Inflammatory macrophage treated with lipopolysaccharide for 4 hours (primary cell): ENCODE measurements around the gene ZNF689.
"Not testable (repeated sequence)": the region's sequence is repeated elsewhere in the genome, so short reads cannot be mapped to it uniquely, and the experiment has no call there.

Experiments used
- DNase-seq: peaks from one replicate; pipeline ENCODE4 v3.0.0-alpha.2; 2020

The ZNF689 gene

GRCh38 chr16:30633526-30633925 lies 23.3 kb upstream of the ZNF689 start:
- DNase-seq, result no peak

- not testable (repeated sequence) for DNase-seq
Measured at GRCh38 chr16:30632454-30632853, 22.3 kb upstream of the ZNF689 start.

DNA sequence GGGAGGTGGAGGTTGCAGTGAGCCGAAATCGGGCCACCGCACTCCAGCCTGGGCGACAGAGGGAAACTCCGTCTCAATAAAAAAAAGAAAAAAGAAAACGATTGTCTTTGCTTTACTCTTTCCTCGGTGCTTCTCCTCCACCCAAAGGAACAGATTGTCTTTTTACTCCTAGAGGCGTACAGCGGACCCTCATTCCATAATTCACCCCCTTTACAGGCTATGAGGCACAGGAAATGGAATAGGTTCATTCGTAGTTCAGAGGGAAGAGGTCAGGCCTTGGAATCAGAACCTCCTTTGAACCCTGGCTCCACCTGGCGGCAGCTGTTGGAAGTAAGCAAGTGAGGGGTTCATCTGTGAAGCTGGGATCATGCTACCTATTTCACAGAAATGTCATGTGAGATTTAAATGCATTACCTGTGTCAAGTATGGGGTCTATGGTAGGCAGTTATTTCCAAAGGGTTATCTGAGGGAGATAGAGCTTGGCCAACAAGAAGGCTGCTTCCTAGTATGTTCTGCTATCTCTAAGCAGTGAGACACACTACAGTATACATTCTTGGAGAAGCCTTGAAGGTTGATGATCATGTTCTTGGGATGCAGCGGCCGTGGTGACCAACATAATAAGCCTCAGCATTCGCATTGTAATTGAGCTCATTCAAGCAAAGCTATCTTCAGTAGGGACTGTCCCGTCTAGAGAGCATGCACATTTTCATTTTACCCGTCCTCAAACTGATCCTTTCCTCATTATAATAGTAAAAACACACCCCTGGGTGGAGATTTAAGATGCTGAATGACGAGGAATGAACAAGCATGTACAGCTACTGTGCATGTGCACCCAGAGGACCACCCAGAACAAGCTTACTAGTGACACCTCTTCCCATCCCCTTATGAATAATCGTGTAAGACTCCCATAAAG lies 18.7 kb upstream of the ZNF689 start:
- DNase-seq, result peak; percentile 79

DNA sequence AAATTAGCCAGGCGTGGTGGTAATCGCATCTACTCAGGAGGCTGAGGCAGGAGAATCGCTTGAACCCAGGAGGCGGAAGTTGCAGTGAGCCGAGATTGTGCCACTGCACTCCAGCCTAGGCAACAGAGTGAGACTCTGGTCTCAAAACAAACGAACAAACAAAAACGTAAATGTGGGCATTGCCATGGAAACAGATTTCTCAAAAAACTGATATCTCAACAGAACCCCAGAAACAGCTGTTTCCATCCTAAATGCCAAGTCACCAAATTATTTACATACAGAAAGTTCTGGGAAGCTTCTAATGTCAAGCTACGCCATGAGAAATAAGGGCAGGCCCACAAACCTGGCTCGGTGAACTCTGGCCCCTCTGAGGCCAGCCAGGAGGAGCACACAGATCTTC lies 16.0 kb upstream of the ZNF689 start:
- DNase-seq, result no peak

GRCh38 chr16:30623536-30624283 lies 13.5 kb upstream of the ZNF689 start:
- DNase-seq, result peak; percentile 74

DNA sequence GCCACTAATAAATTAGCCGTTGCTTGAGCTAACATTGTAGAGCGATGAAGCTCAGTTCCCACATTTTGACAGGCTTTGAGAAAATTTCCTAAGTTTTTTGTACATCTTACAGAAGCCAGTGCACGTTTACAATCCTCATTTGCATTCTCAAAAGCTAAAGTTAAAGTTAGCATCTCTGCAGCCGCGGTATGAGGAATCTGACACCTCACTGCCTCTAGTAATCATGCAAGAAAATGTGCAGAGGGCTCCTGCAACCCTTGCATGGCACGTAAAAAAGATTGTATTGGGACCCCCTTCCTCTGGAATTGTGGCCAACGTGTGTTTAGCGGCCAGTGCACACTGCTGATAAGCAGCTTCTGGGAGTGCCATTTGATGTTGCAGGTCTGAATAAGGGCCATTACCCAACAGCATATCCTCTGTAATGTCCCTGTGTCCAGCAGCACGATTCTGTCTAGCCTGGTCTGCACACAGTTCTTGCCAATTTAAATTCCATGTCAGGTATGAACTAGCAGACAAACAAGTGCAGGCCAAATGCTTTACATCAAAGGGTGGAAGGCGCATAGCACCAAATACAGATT lies 12.4 kb upstream of the ZNF689 start:
- no peak for DNase-seq

DNA sequence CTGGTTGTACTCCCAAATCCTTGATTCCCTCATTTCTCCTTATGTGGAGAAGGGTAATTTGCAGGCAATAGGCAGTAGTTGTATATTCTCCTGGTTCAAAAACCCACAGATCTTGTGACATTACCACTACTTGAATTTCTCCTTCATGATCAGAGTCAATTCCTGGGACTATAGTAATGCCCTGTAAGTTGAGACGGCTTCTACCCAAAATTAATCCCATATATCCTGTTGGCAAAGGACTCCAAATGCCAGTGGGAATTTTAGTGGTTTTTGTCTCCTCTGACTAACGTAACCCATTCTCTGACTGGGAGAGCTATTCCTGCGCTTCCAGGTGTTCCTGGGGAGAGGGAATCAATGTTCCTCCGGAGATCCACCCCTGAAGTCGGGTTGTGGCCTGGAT lies 11.6 kb upstream of the ZNF689 start:
- DNase-seq, result no peak

GRCh38 chr16:30620169-30620568 lies 10.0 kb upstream of the ZNF689 start:
- DNase-seq, result no peak

GRCh38 chr16:30619638-30620037 lies 9.4 kb upstream of the ZNF689 start:
- no peak for DNase-seq

DNA sequence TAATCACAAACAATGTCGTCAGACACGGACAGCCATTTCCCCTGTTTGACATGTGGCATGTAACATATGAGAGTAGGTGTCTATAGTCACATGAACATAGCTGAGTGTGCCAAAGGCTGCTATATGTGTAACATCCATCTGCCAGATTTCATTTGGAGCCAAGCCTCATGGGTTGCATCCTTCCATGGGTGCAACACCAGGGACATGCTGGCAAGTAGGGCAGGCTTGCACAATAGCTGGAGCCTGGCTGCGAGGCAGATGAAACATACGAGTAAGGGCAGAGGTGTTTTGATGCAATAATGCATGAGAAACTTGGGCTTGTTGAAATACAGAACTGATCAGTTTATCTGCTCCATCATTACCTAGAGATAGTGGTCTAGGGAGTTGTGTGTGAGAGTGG lies 9.0 kb upstream of the ZNF689 start:
- DNase-seq, result peak; percentile 25

DNA sequence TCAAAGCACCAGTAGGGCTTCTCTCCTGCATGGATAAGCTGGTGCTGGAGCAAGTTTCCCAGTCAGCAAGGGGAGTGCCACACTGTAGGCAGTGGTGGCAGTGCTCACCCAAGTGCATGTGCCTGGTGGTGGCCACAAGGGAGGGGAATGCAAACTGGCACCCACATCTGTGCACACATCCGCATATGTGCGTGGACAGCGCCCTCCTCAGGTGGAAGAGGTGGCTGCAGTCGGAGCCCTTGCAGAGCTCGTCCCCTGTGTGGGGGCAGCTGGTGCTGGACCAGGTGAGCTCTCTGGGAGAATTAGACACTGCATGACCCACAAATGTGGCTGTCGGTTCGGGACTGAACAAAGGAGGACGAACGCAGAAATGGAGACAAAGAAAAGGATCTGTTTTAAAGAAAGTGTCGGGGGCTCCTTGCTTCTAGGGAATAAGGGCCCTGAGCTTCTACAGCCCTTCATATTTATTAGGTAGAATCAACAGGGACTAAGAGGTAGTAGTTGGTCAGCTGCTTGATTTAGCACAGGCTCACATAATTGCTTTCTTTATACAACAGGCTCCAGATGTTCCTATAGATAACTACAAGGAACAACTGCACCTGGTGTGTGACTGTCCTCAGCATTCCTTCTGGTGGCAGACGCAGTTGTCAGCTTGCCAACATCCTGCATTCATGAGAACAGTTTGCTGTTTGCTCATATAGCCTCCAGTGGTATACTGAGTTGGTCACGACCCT lies 5.3 kb upstream of the ZNF689 start:
- DNase-seq, result peak; percentile 72

- DNase-seq, result no peak
Measured at GRCh38 chr16:30609002-30609925, 925 bp downstream of the ZNF689 start.

DNA sequence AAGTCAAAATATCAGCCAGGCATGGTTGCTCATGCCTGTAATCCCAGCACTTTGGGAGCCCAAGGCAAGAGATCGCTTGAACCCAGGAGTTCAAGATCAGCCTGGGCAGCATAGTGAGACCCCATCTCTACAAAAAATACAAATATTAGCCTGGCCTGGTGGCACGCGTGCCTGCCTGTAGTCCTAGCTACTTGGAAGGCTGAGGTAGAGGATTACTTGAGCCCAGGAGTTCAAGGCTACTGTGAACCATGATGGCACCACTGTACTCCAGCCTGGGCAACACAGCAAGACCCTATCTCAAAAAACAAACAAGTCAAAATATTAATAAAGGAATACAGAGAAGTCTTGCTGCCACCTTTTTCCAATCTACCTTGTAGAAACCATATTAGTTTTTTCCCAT lies 4.2 kb downstream of the ZNF689 start:
- DNase-seq, result no peak

DNA sequence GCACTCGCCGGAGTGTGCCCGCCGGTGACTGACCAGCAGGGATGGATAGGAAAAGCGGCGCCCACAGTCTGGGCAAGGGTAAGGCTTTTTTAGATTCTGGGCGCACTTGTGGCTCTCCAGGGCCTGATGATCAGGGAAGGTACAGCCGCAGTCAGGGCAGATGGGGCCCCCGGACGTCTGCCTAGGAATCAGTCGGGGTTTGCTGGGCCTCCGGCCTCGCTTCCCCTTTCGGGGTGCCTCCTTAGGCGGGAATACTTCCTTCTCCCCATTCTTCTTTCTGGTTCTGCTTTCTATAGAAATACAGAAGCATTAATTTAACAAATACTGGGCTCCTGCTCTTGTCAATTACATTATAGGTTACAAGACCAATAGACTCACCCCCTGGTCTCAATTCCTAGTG lies 5.0 kb downstream of the ZNF689 start:
- DNase-seq, result peak; percentile 51

DNA sequence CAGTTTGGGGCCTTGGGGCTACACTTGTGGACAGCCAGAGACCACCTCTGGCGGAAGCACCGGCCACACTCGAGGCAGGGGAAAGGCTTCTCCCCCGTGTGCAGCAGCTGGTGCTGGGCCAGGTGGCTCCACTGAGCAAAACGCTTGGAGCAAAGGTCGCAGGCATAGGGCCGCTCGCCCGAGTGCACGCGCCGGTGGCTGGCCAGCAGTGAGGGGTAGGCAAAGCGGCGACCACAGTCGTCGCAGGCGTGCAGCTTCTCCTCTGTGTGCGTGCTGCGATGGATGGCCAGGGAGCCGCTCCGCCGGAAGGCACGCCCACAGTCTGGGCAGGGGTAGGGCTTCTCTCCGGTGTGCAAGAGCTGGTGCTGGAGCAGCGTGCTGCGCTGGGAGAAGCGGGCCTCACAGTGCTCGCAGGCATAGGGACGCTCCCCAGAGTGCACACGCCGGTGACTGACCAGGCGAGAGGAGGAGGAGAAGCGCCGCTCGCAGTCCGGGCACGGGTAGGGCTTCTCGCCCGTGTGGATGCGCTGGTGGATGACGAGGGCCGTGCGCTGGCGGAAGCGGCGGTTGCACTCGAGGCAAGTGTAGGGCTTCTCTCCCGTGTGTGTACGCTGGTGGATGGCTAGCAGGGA lies 5.8 kb downstream of the ZNF689 start:
- DNase-seq, result no peak

GRCh38 chr16:30603945-30604315 lies 6.3 kb downstream of the ZNF689 start:
- DNase-seq, result no peak

DNA sequence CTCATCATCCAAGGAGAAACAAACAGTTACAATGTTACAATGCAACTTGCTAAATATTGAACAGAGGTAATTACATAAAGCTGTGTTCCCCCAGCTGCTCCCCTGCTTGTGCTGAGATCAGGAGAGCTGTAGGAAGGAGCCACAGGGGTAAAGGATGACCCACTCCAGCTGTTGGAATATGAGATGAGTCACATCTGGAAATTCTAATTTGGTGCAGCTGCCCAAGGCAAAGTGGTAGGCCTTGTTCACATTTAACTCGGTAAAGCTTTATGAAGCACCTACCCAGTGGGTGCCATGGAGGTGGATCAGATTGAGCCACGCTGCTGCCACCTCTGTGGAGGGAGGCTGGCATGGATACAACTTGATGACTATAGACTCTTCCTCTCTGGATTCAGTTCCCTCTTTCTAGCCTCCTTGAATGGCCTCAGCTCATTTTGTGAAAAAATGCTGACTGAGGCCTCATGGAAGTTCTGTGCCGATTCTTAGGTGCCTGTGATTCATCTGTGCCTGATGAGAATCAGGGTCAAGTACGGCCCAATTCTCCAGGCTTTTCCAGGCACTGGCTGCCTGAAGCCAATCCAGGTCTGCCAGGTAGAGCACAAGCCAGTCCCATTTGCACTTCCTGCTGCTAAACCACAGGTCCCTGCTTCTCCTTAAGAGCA lies 7.4 kb downstream of the ZNF689 start:
- peak; percentile 68 for DNase-seq

- DNase-seq, result peak; percentile 58
Measured at GRCh38 chr16:30601966-30602365, 8.2 kb downstream of the ZNF689 start.

- no peak for DNase-seq
Measured at GRCh38 chr16:30600929-30601328, 9.3 kb downstream of the ZNF689 start.

GRCh38 chr16:30600215-30600614 lies 10.0 kb downstream of the ZNF689 start:
- DNase-seq, result no peak

DNA sequence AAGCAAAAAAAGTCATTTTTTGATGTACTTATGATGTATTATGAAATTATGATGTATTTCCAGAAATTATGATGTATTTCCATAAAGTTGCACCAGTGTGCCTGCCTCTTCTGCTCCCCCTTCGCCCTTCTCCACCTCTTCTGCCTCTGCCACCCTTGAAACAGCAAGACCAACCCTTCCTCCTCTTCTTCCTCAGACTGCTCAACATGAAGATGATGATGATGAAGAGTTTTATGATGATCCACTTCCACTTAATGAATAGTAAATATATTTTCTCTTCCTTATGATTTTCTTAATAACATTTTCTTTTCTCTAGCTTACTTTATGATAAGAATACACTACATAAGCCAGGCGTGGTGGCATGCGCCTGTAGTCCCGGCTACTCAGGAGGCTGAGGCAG lies 17.3 kb downstream of the ZNF689 start:
- no peak for DNase-seq
